OCI-LY7 (cell line): ENCODE data around the gene EGFR.

Source experiments
- EZH2phosphoT487 ChIP-seq: fragments of 200-600 bp; sonication (generic); IDR thresholded peaks from 2 replicates; pipeline ENCODE4 v1.6.1; 2018; ENCODE audit warnings: low read depth, borderline replicate concordance, mild to moderate bottlenecking, mixed run types, antibody characterized with exemption, low read length, moderate library complexity, mixed read lengths
- TF ChIP-seq, protein P1 (sequence below): fragments of 200-600 bp; sonication (generic); conservative IDR thresholded peaks from 2 replicates; pipeline ENCODE4 v1.5.1; 2014; ENCODE audit warnings: mild to moderate bottlenecking, antibody characterized with exemption, low read length, moderate library complexity, mixed read lengths

DNA sequence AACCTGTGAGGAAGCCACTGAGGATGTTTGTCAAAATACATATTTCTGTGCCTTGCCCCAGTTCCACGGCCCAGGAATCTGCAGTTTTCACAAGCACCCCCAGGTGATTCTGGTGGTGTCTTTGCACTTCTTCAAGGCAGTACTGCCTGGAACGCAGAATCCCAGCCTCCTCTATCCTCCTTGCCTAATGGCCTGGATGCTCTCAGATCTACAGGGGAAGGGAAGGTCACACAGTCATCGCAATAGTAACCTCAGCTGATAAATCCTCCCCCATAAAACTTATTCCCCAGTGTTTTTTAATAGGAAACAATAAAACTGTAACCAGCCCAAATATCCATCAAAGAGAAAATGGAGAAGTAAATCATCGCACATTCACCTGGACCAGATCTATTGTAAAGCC is 78.3 kb downstream of the EGFR start:
- TF ChIP-seq, protein P1, sequence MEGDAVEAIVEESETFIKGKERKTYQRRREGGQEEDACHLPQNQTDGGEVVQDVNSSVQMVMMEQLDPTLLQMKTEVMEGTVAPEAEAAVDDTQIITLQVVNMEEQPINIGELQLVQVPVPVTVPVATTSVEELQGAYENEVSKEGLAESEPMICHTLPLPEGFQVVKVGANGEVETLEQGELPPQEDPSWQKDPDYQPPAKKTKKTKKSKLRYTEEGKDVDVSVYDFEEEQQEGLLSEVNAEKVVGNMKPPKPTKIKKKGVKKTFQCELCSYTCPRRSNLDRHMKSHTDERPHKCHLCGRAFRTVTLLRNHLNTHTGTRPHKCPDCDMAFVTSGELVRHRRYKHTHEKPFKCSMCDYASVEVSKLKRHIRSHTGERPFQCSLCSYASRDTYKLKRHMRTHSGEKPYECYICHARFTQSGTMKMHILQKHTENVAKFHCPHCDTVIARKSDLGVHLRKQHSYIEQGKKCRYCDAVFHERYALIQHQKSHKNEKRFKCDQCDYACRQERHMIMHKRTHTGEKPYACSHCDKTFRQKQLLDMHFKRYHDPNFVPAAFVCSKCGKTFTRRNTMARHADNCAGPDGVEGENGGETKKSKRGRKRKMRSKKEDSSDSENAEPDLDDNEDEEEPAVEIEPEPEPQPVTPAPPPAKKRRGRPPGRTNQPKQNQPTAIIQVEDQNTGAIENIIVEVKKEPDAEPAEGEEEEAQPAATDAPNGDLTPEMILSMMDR, result no peak
- TF ChIP-seq EZH2phosphoT487, result no peak
